ENCODE measurements around the gene CRY1. TPM values are rescaled to one million over a fixed set of nuclear protein-coding genes. Genes with fewer than 3 reads are reported as not detected.

Gene CRY1
- polyA plus RNA-seq, 2 of the 4 experiments (the other 2 are of a cell fraction), result 15.8 to 26.1 TPM

DNA sequence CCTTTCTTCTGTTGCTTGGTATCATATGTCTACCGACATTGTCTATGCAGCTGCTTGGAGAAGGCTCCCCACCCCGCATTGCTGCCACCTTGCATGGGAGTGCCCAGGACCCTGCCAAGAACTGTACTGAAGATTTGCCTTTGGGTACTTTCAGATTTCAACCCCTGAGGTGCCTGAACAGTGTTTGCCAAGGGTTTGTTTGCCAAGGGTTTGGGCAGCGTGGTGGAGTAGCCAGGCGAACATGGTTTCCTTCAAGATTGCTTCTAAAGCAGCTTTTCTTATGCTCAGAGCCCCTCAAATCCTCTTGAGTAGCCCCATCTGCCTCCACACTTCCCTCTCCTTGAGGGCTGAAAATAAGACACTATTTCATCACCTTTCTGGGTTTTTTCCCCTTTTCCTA lies 25.3 kb upstream of the CRY1 start (continued):
- TF ChIP-seq SMC3 (IDR thresholded peaks at IDR 0.05), result no peak

DNA sequence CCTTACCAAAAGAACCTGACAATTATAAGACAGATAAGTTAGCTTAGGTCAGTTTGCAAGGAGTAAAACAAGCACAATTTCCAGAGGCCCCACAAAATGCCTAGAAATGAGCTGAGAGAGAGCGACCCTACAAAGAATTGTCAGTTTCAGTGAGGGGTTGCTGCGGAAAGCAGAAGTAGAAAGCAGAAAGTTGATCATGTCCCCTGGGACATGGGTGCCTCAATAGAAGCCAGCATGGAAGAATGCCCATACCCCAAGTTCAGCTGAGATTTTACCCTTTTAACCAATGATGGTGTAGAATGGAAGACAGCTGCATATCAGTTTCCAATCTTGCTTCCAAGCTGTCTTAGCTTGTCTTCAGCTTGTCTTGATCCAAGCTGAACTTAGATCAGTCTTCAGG lies 21.8 kb upstream of the CRY1 start:
- ATAC-seq, result no peak
- H3K4me1 ChIP-seq, result no peaks in the 10 kb centered on the region
- TF ChIP-seq POLR2AphosphoS2 (conservative IDR thresholded peaks at IDR 0.05; ENCODE audit: low read length) (no peak), KDM5A (IDR thresholded peaks at IDR 0.05) (no peak), MAFK (IDR thresholded peaks at IDR 0.05; ENCODE audit: partially characterized antibody) (no peak), HOXB5 (CRISPR knock-in tag; IDR thresholded peaks at IDR 0.05) (no peak)
- TF ChIP-seq, protein P1, sequence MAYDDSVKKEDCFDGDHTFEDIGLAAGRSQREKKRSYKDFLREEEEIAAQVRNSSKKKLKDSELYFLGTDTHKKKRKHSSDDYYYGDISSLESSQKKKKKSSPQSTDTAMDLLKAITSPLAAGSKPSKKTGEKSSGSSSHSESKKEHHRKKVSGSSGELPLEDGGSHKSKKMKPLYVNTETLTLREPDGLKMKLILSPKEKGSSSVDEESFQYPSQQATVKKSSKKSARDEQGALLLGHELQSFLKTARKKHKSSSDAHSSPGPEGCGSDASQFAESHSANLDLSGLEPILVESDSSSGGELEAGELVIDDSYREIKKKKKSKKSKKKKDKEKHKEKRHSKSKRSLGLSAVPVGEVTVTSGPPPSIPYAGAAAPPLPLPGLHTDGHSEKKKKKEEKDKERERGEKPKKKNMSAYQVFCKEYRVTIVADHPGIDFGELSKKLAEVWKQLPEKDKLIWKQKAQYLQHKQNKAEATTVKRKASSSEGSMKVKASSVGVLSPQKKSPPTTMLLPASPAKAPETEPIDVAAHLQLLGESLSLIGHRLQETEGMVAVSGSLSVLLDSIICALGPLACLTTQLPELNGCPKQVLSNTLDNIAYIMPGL (CRISPR knock-in tag; IDR thresholded peaks at IDR 0.05; ENCODE audit: borderline replicate concordance), result no peak
- TF ChIP-seq, protein P2, sequence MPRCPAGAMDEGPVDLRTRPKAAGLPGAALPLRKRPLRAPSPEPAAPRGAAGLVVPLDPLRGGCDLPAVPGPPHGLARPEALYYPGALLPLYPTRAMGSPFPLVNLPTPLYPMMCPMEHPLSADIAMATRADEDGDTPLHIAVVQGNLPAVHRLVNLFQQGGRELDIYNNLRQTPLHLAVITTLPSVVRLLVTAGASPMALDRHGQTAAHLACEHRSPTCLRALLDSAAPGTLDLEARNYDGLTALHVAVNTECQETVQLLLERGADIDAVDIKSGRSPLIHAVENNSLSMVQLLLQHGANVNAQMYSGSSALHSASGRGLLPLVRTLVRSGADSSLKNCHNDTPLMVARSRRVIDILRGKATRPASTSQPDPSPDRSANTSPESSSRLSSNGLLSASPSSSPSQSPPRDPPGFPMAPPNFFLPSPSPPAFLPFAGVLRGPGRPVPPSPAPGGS (IDR thresholded peaks at IDR 0.05), result no peak
- ChIA-PET POLR2A (no interaction called here), CTCF (interaction anchor here (0.9 to 6.4 kb wide), 9 partner anchors 11 to 561 kb away, joined by 3 to 51 read pairs (median 5); no protein-coding TSS in a partner anchor)
- no peaks in the 10 kb centered on the region for H3K9me3 ChIP-seq
- no peak overlapping the region for H3K4me3 ChIP-seq
- H3K4me2 ChIP-seq, result no peak overlapping the region
- no peak for DNase-seq (ENCODE audit: low read depth in 1 of 2, low spot score in 1 of 2)
- no peak for FAIRE-seq
- WGBS (ENCODE audit: missing lambda C conversion rate), result 61% methylated on average over 2 of the region's 2 CpGs
- no peak overlapping the region for H3K27ac ChIP-seq

DNA sequence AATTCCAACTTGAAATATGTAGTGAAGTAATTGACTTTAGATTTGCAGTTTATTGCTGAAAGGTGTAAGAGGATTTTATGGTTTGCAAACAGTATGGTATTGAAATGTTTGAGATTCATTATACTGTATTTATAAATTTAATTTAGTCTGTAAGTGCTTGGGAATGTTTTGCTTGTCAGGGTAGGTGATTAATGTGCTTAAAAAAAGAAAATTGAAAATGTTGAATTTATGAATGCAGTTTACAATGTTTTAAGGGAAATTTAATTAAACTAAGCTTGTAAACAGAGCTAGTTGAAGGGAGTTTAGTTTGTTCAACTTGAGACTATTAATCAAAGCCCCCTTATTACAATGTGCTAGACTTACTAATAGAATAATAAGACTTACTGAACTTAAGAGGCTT lies 18.0 kb upstream of the CRY1 start:
- Histone ChIP-seq H3K4me3 (no peak overlapping the region), H3K4me1 (no peaks in the 10 kb centered on the region), H3K4me2 (no peak overlapping the region), H3K27ac (no peak overlapping the region), H3K9me3 (no peaks in the 10 kb centered on the region)
- ATAC-seq (no peak), FAIRE-seq (no peak), DNase-seq (ENCODE audit: low read depth in 1 of 2, low spot score in 1 of 2) (no peak)
- CTCF ChIA-PET, result interaction anchor here (0.9 to 2.2 kb wide), 6 partner anchors 14 to 498 kb away, joined by 3 to 9 read pairs (median 4); no protein-coding TSS in a partner anchor
- POLR2A ChIA-PET, result interaction anchor here (0.8 kb wide), 1 partner anchor 18 kb away, joined by 3 read pairs; the partner anchor contains the start of gene CRY1
- TF ChIP-seq FOSB (CRISPR knock-in tag; IDR thresholded peaks at IDR 0.05) (no peak), HOXA7 (CRISPR knock-in tag; IDR thresholded peaks at IDR 0.05) (no peak), NPAS2 (CRISPR knock-in tag; IDR thresholded peaks at IDR 0.05; ENCODE audit: borderline replicate concordance) (no peak), NFE2L2 (conservative IDR thresholded peaks at IDR 0.05; ENCODE audit: low read length) (no peak), KDM5A (IDR thresholded peaks at IDR 0.05) (no peak), POLR2A (IDR thresholded peaks at IDR 0.05; ENCODE audit: low read length) (no peak), EP300 (IDR thresholded peaks at IDR 0.05) (no peak), MAFK (IDR thresholded peaks at IDR 0.05; ENCODE audit: partially characterized antibody) (no peak), MAZ (IDR thresholded peaks at IDR 0.05; ENCODE audit: borderline replicate concordance, low read depth, low read length) (no peak), NR3C1 (IDR thresholded peaks at IDR 0.05) (no peak), ZC3H11A (IDR thresholded peaks at IDR 0.05) (no peak), JUN (IDR thresholded peaks at IDR 0.05) (no peak), EHF (CRISPR knock-in tag; IDR thresholded peaks at IDR 0.05) (no peak), RAD21 (conservative IDR thresholded peaks at IDR 0.05 in 1 of 2, IDR thresholded peaks at IDR 0.05 in 1 of 2) (no peak)
- TF ChIP-seq, protein P2 (IDR thresholded peaks at IDR 0.05), result no peak
- TF ChIP-seq, protein P3, sequence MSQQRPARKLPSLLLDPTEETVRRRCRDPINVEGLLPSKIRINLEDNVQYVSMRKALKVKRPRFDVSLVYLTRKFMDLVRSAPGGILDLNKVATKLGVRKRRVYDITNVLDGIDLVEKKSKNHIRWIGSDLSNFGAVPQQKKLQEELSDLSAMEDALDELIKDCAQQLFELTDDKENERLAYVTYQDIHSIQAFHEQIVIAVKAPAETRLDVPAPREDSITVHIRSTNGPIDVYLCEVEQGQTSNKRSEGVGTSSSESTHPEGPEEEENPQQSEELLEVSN (IDR thresholded peaks at IDR 0.05; ENCODE audit: borderline replicate concordance, low read depth), result no peak
- TF ChIP-seq, protein P4, sequence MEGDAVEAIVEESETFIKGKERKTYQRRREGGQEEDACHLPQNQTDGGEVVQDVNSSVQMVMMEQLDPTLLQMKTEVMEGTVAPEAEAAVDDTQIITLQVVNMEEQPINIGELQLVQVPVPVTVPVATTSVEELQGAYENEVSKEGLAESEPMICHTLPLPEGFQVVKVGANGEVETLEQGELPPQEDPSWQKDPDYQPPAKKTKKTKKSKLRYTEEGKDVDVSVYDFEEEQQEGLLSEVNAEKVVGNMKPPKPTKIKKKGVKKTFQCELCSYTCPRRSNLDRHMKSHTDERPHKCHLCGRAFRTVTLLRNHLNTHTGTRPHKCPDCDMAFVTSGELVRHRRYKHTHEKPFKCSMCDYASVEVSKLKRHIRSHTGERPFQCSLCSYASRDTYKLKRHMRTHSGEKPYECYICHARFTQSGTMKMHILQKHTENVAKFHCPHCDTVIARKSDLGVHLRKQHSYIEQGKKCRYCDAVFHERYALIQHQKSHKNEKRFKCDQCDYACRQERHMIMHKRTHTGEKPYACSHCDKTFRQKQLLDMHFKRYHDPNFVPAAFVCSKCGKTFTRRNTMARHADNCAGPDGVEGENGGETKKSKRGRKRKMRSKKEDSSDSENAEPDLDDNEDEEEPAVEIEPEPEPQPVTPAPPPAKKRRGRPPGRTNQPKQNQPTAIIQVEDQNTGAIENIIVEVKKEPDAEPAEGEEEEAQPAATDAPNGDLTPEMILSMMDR (IDR thresholded peaks at IDR 0.05), result no peak
- TF ChIP-seq, protein P5, sequence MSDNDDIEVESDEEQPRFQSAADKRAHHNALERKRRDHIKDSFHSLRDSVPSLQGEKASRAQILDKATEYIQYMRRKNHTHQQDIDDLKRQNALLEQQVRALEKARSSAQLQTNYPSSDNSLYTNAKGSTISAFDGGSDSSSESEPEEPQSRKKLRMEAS (IDR thresholded peaks at IDR 0.05), result no peak
- TF ChIP-seq, protein P1 (CRISPR knock-in tag; IDR thresholded peaks at IDR 0.05; ENCODE audit: borderline replicate concordance), result no peak
- TF ChIP-seq, protein P6, sequence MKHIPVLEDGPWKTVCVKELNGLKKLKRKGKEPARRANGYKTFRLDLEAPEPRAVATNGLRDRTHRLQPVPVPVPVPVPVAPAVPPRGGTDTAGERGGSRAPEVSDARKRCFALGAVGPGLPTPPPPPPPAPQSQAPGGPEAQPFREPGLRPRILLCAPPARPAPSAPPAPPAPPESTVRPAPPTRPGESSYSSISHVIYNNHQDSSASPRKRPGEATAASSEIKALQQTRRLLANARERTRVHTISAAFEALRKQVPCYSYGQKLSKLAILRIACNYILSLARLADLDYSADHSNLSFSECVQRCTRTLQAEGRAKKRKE (CRISPR knock-in tag; IDR thresholded peaks at IDR 0.05; ENCODE audit: low read depth), result no peak
